Gastroesophageal sphincter (tissue), 4 donors: ENCODE measurements around the gene NR2C1. TPM values are rescaled to one million over a fixed set of nuclear protein-coding genes. Genes with fewer than 3 reads are reported as not detected.
A peak's percentile ranks its signal among the peaks of the same experiment; 100 is the strongest.
"Not testable (repeated sequence)": the region's sequence is repeated elsewhere in the genome, so short reads cannot be mapped to it uniquely, and the experiment has no call there.

Source experiments
- ATAC-seq: fragments of 150-250 bp; one replicate; pipeline ENCODE4 v1.9.1; 2016; ENCODE audit warnings: mild to moderate bottlenecking, moderate library complexity
- H3K27ac ChIP-seq, 4 donors: fragments of 200-600 bp; sonication (generic) in 3 of 4; 1 replicate in 3 of 4; 2 replicates in 1 of 4; pipeline ENCODE4 v1.5.1; 2016 to 2019
- H3K27me3 ChIP-seq: fragments of 200-600 bp; sonication (generic); one replicate; pipeline ENCODE4 v1.5.1; 2019
- H3K36me3 ChIP-seq, 2 donors: fragments of 200-600 bp; sonication (generic); one replicate each; pipeline ENCODE4 v1.5.1; 2019; ENCODE audit warnings: control low read depth in 1 of 2
- H3K4me1 ChIP-seq, 3 donors: fragments of 200-600 bp; sonication (generic); 1 replicate in 2 of 3; 2 replicates in 1 of 3; pipeline ENCODE4 v1.5.1; 2016 to 2019; ENCODE audit warnings: control low read depth in 2 of 3
- H3K4me3 ChIP-seq, 2 donors: fragments of 200-600 bp; sonication (generic); one replicate each; pipeline ENCODE4 v1.5.1; 2019; ENCODE audit warnings: mild to moderate bottlenecking in 1 of 2, moderate library complexity in 1 of 2
- H3K9me3 ChIP-seq, 3 donors: fragments of 200-600 bp; sonication (generic); one replicate each; pipeline ENCODE4 v1.5.1; 2017 to 2019; ENCODE audit warnings: control low read depth in 2 of 3
- EP300 ChIP-seq: sonication (generic); formaldehyde crosslinking; IDR thresholded peaks from one replicate; pipeline ENCODE4 v1.6.1; 2017; ENCODE audit warnings: antibody characterized with exemption, mild to moderate bottlenecking
- POLR2A ChIP-seq, 2 donors: fragments of 450-650 bp; IDR thresholded peaks; one replicate each; pipeline ENCODE4 v1.6.1; 2017; ENCODE audit warnings: antibody characterized with exemption in 2 of 2, mild to moderate bottlenecking in 2 of 2, moderate library complexity in 1 of 2
- POLR2AphosphoS5 ChIP-seq: sonication (generic); formaldehyde crosslinking; IDR thresholded peaks from one replicate; pipeline ENCODE4 v1.6.1; 2017; ENCODE audit warnings: antibody characterized with exemption
- WGBS, 2 donors: methylation state at CpG; one replicate each; pipeline ENCODE4 v1.1.5; 2018; ENCODE audit warnings: low coverage in 1 of 2; 5-methylcytosine and 5-hydroxymethylcytosine counted together
- total RNA-seq, 4 donors: library from RNA; depleted of rRNA; stranded (reverse); fragments of >200 nt; gene quantifications; one replicate each; pipeline ENCODE4 v1.1.0, GENCODE V29; 2016
- TF ChIP-seq, protein P1 (sequence below), 4 experiments: fragments of 200-600 bp in 2 of 4; fragments of 450-650 bp in 2 of 4; sonication (generic) in 1 of 4; IDR thresholded peaks; one replicate each; pipeline ENCODE4 v1.5.1; 2017 to 2019; ENCODE audit warnings: antibody characterized with exemption in 4 of 4, mild to moderate bottlenecking in 2 of 4, moderate library complexity in 2 of 4

The NR2C1 gene
- total RNA-seq, 4 donors from 2014 or later, result 29.0 to 70.8 (median 45.1) TPM

DNA sequence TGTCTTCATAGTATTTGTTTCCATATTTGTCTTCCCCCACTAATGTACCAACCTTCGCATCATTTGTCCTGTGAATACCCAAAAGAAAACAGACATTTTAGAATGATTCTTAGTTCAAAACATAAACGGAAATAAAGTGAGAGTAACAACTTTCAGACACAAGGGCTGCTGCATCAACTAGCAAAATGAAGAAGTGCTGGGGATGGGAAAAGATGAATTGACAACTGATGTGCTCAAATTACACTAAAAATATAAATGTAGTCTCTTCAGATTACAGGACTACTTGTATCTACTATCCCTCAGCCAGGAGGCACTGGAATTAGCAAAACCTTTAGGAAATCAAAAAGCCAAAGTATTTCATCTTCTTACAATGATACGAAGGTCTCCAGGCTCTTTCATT is 70.7 kb downstream of the NR2C1 start:
- WGBS, 2 donors, result 20 to 24% methylated on average over 3 of the region's 3 CpGs
- H3K9me3 ChIP-seq, result peaks cover 0 to 9% (median 0%) of the 10 kb centered on the region in 3 donors

DNA sequence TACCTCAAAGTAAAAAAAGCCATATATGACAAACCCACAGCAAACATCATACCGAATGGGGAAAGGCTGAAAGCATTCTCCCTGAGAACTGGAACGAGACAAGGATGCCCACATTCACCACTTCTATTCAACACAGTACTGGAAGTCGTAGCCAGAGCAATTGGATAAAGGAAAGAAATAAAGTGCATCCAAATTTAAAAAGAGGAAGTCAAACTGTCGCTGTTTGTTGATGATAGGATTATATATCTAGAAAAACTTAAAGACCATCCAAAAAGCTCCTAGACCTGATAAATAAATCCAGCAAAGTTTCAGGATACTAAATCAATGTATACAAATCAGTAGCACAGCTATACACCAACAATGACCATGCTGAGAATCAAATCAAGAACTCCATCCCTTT is 75.1 kb downstream of the NR2C1 start:
- H3K9me3 ChIP-seq, result no peaks in the 10 kb centered on the region
- 63 to 75% methylated on average over 2 to 4 of the region's 4 CpGs for WGBS, 2 donors
- ATAC-seq, result no peak
- H3K4me1 ChIP-seq, result peaks cover 3 to 33% (median 13%) of the 10 kb centered on the region in 3 donors
- TF ChIP-seq POLR2AphosphoS5 (no peak), EP300 (no peak), POLR2A (IDR thresholded peaks at IDR 0.05) (no peak)
- TF ChIP-seq, protein P1, sequence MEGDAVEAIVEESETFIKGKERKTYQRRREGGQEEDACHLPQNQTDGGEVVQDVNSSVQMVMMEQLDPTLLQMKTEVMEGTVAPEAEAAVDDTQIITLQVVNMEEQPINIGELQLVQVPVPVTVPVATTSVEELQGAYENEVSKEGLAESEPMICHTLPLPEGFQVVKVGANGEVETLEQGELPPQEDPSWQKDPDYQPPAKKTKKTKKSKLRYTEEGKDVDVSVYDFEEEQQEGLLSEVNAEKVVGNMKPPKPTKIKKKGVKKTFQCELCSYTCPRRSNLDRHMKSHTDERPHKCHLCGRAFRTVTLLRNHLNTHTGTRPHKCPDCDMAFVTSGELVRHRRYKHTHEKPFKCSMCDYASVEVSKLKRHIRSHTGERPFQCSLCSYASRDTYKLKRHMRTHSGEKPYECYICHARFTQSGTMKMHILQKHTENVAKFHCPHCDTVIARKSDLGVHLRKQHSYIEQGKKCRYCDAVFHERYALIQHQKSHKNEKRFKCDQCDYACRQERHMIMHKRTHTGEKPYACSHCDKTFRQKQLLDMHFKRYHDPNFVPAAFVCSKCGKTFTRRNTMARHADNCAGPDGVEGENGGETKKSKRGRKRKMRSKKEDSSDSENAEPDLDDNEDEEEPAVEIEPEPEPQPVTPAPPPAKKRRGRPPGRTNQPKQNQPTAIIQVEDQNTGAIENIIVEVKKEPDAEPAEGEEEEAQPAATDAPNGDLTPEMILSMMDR (IDR thresholded peaks at IDR 0.05), result no peak
- no peaks in the 10 kb centered on the region for H3K27me3 ChIP-seq
- no peak overlapping the region for H3K27ac ChIP-seq
- H3K4me3 ChIP-seq, result no peak overlapping the region
- peaks cover 0 to 36% of the 10 kb centered on the region in 2 donors for H3K36me3 ChIP-seq

More for the DNA sequence above, 70.7 kb downstream of the NR2C1 start:
- no peaks in the 10 kb centered on the region for H3K27me3 ChIP-seq
- no peak for ATAC-seq
- H3K4me1 ChIP-seq, result peaks cover 3 to 43% (median 15%) of the 10 kb centered on the region in 3 donors
- peaks cover 0 to 13% of the 10 kb centered on the region in 2 donors for H3K36me3 ChIP-seq
- TF ChIP-seq POLR2A (IDR thresholded peaks at IDR 0.05) (no peak), EP300 (no peak), POLR2AphosphoS5 (no peak)
- TF ChIP-seq, protein P1 (IDR thresholded peaks at IDR 0.05), result no peak
- peak overlapping the region in 3 of 4 donors; percentile 85 to 89 (median 89) for H3K27ac ChIP-seq
- H3K4me3 ChIP-seq, result peak overlapping the region; percentile 50 to 71

DNA sequence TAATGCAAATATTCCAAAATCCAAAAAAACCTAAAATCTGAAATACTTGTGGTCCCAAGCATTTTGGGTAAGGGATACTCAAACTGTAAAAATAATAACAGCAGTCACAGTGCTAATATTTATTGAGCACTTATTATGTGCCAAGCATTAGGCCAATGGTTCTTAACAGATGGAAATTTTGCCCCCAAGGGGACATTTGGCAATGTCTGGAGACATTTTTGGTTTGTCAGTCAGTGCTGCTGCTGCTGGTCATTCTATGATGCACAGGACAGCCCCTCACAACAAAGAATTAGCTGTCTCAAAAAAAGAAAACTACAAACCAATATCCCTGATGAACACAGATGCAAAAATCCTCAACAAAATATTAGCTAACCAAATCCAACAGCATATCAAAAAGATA is 75.7 kb downstream of the NR2C1 start:
- Histone ChIP-seq H3K9me3 (no peaks in the 10 kb centered on the region), H3K36me3 (peaks cover 0 to 42% of the 10 kb centered on the region in 2 donors), H3K27ac (no peak overlapping the region), H3K4me1 (peaks cover 3 to 29% (median 10%) of the 10 kb centered on the region in 3 donors), H3K27me3 (no peaks in the 10 kb centered on the region), H3K4me3 (no peak overlapping the region)
- TF ChIP-seq, protein P1 (IDR thresholded peaks at IDR 0.05), result no peak
- TF ChIP-seq POLR2A (IDR thresholded peaks at IDR 0.05) (no peak), EP300 (no peak), POLR2AphosphoS5 (no peak)
- no peak for ATAC-seq

DNA sequence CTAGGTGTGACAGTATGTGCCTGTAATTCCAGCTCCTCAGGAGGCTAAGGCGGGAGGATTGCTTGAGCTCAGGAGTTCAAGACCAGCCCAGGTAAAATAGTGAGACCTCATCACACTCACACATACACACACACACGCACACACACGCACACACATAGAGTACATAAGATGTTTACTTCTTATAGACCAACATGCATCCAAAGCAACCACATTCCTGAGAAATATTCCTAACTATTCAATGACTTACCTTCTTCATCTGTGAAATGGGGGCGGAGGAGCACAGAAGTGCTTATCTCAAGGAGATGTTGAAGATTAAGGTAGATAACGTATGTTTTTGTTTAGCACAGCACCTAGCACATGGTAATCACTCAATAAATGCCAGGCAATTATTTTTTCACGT is 76.4 kb downstream of the NR2C1 start:
- 85 to 89% methylated on average over 5 to 6 of the region's 6 CpGs for WGBS, 2 donors
- TF ChIP-seq EP300 (no peak), POLR2A (IDR thresholded peaks at IDR 0.05) (no peak), POLR2AphosphoS5 (no peak)
- TF ChIP-seq, protein P1 (IDR thresholded peaks at IDR 0.05), result no peak
- ATAC-seq, result no peak
- H3K27ac ChIP-seq, result no peak overlapping the region
- no peak overlapping the region for H3K4me3 ChIP-seq
- H3K9me3 ChIP-seq, result no peaks in the 10 kb centered on the region
- peaks cover 0 to 23% (median 7%) of the 10 kb centered on the region in 3 donors for H3K4me1 ChIP-seq
- peaks cover 0 to 48% of the 10 kb centered on the region in 2 donors for H3K36me3 ChIP-seq
- H3K27me3 ChIP-seq, result no peaks in the 10 kb centered on the region

DNA sequence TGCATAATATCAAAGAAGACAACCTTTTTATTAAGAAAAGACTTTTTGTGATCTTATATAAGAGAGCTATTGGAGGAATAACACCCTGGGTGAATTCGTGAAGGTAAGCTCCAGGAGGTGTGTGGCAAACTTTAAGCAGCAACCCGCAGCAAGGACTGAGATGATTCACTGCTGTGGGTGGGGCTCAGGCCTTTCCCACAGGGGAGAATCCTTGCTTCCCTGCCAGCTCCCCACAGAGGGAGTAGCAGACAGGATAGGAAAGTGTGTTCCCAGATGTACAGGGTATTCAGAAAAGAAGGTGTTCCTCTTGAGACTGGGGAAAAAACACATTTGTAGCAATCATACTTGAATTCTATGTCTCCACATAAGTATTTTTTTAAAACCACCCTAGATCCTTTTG is 79.1 kb downstream of the NR2C1 start:
- no peak for ATAC-seq
- no peaks in the 10 kb centered on the region for H3K4me1 ChIP-seq
- no peaks in the 10 kb centered on the region for H3K27me3 ChIP-seq
- no peak overlapping the region for H3K27ac ChIP-seq
- no peaks in the 10 kb centered on the region for H3K9me3 ChIP-seq
- TF ChIP-seq EP300, result no peak
- H3K4me3 ChIP-seq, result no peak overlapping the region
- 52 to 61% methylated on average over 2 of the region's 2 CpGs for WGBS, 2 donors
- H3K36me3 ChIP-seq, result peaks cover 0 to 56% of the 10 kb centered on the region in 2 donors

DNA sequence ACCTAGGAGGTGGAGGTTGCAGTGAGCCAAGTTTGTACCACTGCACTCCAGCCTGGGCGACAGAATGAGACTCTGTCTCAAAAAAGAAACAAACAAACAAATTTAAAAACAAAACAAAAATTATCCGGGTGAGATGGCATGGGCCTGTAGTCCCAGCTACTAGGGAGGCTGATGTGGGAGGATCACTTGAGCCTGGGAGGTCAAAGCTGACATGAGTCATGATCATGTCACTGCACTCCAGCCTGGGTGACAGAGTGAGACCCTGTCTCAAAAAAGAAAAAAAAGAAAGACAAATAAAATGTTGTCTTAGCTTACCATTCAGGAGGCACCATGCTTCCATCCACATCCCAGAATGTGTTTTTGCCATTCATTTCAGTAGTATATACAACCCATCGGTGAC is 79.6 kb downstream of the NR2C1 start:
- not testable (repeated sequence) for H3K27me3 ChIP-seq, ATAC-seq, H3K4me3 ChIP-seq, H3K4me1 ChIP-seq, H3K27ac ChIP-seq, H3K9me3 ChIP-seq
- H3K36me3 ChIP-seq, result peaks cover 0 to 56% of the 10 kb centered on the region in 2 donors
- 79 to 100% methylated on average over 1 to 3 of the region's 3 CpGs for WGBS, 2 donors
